GM21367 (cell line): ENCODE data around the gene CD109.
"Not testable (repeated sequence)": the region's sequence is repeated elsewhere in the genome, so short reads cannot be mapped to it uniquely, and the experiment has no call there.

Source experiments
- ATAC-seq: cut with Tn5 transposase; IDR thresholded peaks from one replicate; pipeline ENCODE4 v1.9.1; 2021; ENCODE audit not compliant: unreplicated experiment

Gene CD109

GRCh38 chr6:73782911-73783310 is 86.9 kb downstream of the CD109 start:
- ATAC-seq, result no peak

GRCh38 chr6:73784726-73785505 is 88.9 kb downstream of the CD109 start:
- ATAC-seq, result no peak

- ATAC-seq, result no peak
These were observed 94.6 kb downstream of the CD109 start for GRCh38 chr6:73790574-73790973.

GRCh38 chr6:73791336-73791735 is 95.3 kb downstream of the CD109 start:
- no peak for ATAC-seq

- ATAC-seq, result no peak
These were observed 96.7 kb downstream of the CD109 start for GRCh38 chr6:73792738-73793137.

GRCh38 chr6:73796881-73797280 is 100.9 kb downstream of the CD109 start:
- ATAC-seq, result no peak

GRCh38 chr6:73797861-73798260 is 101.9 kb downstream of the CD109 start:
- no peak for ATAC-seq

GRCh38 chr6:73798592-73798991 is 102.6 kb downstream of the CD109 start:
- ATAC-seq, result peak; percentile 72

GRCh38 chr6:73800997-73801396 is 105.0 kb downstream of the CD109 start:
- ATAC-seq, result no peak

GRCh38 chr6:73801652-73802268 is 105.8 kb downstream of the CD109 start:
- ATAC-seq, result no peak

GRCh38 chr6:73802366-73802765 is 106.4 kb downstream of the CD109 start:
- ATAC-seq, result no peak

- ATAC-seq, result no peak
These were observed 107.7 kb downstream of the CD109 start for GRCh38 chr6:73803562-73804241.

GRCh38 chr6:73805221-73805620 is 109.2 kb downstream of the CD109 start:
- not testable (repeated sequence) for ATAC-seq

GRCh38 chr6:73805982-73806381 is 110.0 kb downstream of the CD109 start:
- ATAC-seq, result not testable (repeated sequence)

- ATAC-seq, result no peak
These were observed 115.7 kb downstream of the CD109 start for GRCh38 chr6:73811706-73812105.

GRCh38 chr6:73817253-73817652 is 121.2 kb downstream of the CD109 start:
- no peak for ATAC-seq

GRCh38 chr6:73823046-73823735 is 127.2 kb downstream of the CD109 start:
- no peak for ATAC-seq

GRCh38 chr6:73823832-73824231 is 127.8 kb downstream of the CD109 start:
- ATAC-seq, result no peak

GRCh38 chr6:73826571-73826970 is 130.6 kb downstream of the CD109 start:
- no peak for ATAC-seq

GRCh38 chr6:73830119-73830518 is 134.1 kb downstream of the CD109 start:
- ATAC-seq, result no peak

GRCh38 chr6:73832313-73832712 is 136.3 kb downstream of the CD109 start:
- ATAC-seq, result no peak
